Karpas-422 (cell line): ENCODE data around the gene PCARE. TPM values are rescaled to one million over a fixed set of nuclear protein-coding genes. Genes with fewer than 3 reads are reported as not detected.
"Not testable (repeated sequence)": the region's sequence is repeated elsewhere in the genome, so short reads cannot be mapped to it uniquely, and the experiment has no call there.

Source experiments
- DNase-seq: peaks from one replicate; pipeline ENCODE4 v3.0.0-alpha.2; 2015
- H2AFZ ChIP-seq: fragments of 200-600 bp; sonication (generic); 2 replicates; pipeline ENCODE4 v1.6.1; 2014; ENCODE audit warnings: antibody characterized with exemption, low read length, mixed read lengths
- H3K27ac ChIP-seq: fragments of 200-600 bp; sonication (generic); 2 replicates; pipeline ENCODE4 v1.5.1; 2014; ENCODE audit warnings: mild to moderate bottlenecking, low read length, moderate library complexity
- H3K27me3 ChIP-seq: fragments of 200-600 bp; sonication (generic); 2 replicates; pipeline ENCODE4 v1.6.1; 2014; ENCODE audit warnings: low read length, mixed read lengths
- H3K36me3 ChIP-seq: fragments of 200-600 bp; sonication (generic); 2 replicates; pipeline ENCODE4 v1.6.1; 2014; ENCODE audit warnings: low read length, mixed read lengths; ENCODE audit not compliant: insufficient read depth
- H3K4me1 ChIP-seq: fragments of 200-600 bp; sonication (generic); 2 replicates; pipeline ENCODE4 v1.6.1; 2014; ENCODE audit warnings: mild to moderate bottlenecking, low read length, mixed read lengths
- H3K4me2 ChIP-seq: fragments of 200-600 bp; sonication (generic); 2 replicates; pipeline ENCODE4 v1.6.1; 2014; ENCODE audit warnings: low read length, low read depth, mild to moderate bottlenecking; ENCODE audit not compliant: poor library complexity, severe bottlenecking
- H3K4me3 ChIP-seq: fragments of 200-600 bp; sonication (generic); 2 replicates; pipeline ENCODE4 v1.5.1; 2014; ENCODE audit warnings: mild to moderate bottlenecking, antibody characterized with exemption, low read length, mixed read lengths
- H3K79me2 ChIP-seq: fragments of 200-600 bp; sonication (generic); 2 replicates; pipeline ENCODE4 v1.6.1; 2014; ENCODE audit warnings: mild to moderate bottlenecking, low read length, mixed read lengths
- H3K9ac ChIP-seq: fragments of 200-600 bp; sonication (generic); 2 replicates; pipeline ENCODE4 v1.6.0; 2014; ENCODE audit warnings: low read length
- H3K9me2 ChIP-seq: fragments of 200-600 bp; sonication (generic), shearing (Covaris generic); replicated peaks from 2 replicates; pipeline ENCODE4 v1.6.0; 2014; ENCODE audit warnings: mild to moderate bottlenecking, low read length, moderate library complexity; ENCODE audit not compliant: insufficient read depth
- H3K9me3 ChIP-seq: fragments of 300-700, 200-600 bp; sonication (generic); 2 replicates; pipeline ENCODE4 v1.6.1; 2014; ENCODE audit warnings: low read length, mixed read lengths
- H4K20me1 ChIP-seq: fragments of 200-600 bp; sonication (generic); 2 replicates; pipeline ENCODE4 v1.6.1; 2014; ENCODE audit warnings: mild to moderate bottlenecking, antibody characterized with exemption, low read length, low read depth; ENCODE audit not compliant: insufficient read depth
- total RNA-seq: library from RNA; depleted of rRNA; stranded (reverse); fragments of >200 nt; shearing (Covaris generic); gene quantifications from 2 replicates; pipeline ENCODE4 v1.2.3, GENCODE V29; 2014; ENCODE audit warnings: low replicate concordance

PCARE gene
- total RNA-seq, 1 experiment from 2014 or later = not detected

- Histone ChIP-seq H2AFZ (no peak overlapping the region), H3K4me3 (no peak overlapping the region), H3K27ac (no peak overlapping the region), H3K9me2 (no peaks in the 10 kb centered on the region), H3K27me3 (no peaks in the 10 kb centered on the region), H3K79me2 (no peaks in the 10 kb centered on the region), H3K9me3 (no peaks in the 10 kb centered on the region), H4K20me1 (no peaks in the 10 kb centered on the region), H3K4me1 (no peaks in the 10 kb centered on the region), H3K9ac (no peak overlapping the region), H3K36me3 (no peaks in the 10 kb centered on the region), H3K4me2 (no peak overlapping the region)
- DNase-seq = no peak
Measured at GRCh38 chr2:29106980-29107388, 32.7 kb upstream of the PCARE start.

DNA sequence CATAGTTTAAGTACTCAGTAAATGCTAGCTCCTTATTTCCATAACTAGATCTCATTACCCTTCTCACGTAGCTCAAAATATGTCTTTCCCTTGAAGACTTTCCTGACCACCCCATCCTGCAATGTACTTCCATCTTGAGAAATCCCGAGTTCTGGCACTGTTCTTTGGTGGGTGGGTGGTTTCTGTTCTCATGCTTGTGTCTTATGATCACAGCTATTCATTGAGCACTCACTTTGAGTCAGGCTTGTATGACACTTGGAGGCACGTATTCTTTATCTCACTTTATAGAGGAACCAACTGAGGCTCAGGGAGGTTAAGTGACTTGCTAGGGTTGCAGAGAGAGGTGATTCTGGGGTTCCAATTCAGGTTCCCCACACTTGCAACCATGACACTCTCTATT is 31.9 kb upstream of the PCARE start:
- no peaks in the 10 kb centered on the region for H3K4me1 ChIP-seq
- H3K27me3 ChIP-seq = no peaks in the 10 kb centered on the region
- no peak for DNase-seq
- no peak overlapping the region for H3K4me3 ChIP-seq
- no peaks in the 10 kb centered on the region for H4K20me1 ChIP-seq
- no peaks in the 10 kb centered on the region for H3K79me2 ChIP-seq
- H3K9ac ChIP-seq = no peak overlapping the region
- H3K36me3 ChIP-seq = no peaks in the 10 kb centered on the region
- no peak overlapping the region for H3K4me2 ChIP-seq
- no peak overlapping the region for H3K27ac ChIP-seq
- no peak overlapping the region for H2AFZ ChIP-seq
- H3K9me2 ChIP-seq = no peaks in the 10 kb centered on the region
- no peaks in the 10 kb centered on the region for H3K9me3 ChIP-seq

GRCh38 chr2:29105375-29105774 is 31.1 kb upstream of the PCARE start:
- no peak overlapping the region for H2AFZ ChIP-seq
- H4K20me1 ChIP-seq = no peaks in the 10 kb centered on the region
- H3K9me2 ChIP-seq = no peaks in the 10 kb centered on the region
- no peaks in the 10 kb centered on the region for H3K27me3 ChIP-seq
- no peaks in the 10 kb centered on the region for H3K79me2 ChIP-seq
- H3K9ac ChIP-seq = no peak overlapping the region
- DNase-seq = no peak
- no peaks in the 10 kb centered on the region for H3K36me3 ChIP-seq
- H3K9me3 ChIP-seq = no peaks in the 10 kb centered on the region
- H3K4me3 ChIP-seq = no peak overlapping the region
- no peak overlapping the region for H3K4me2 ChIP-seq
- no peak overlapping the region for H3K27ac ChIP-seq
- H3K4me1 ChIP-seq = no peaks in the 10 kb centered on the region

DNA sequence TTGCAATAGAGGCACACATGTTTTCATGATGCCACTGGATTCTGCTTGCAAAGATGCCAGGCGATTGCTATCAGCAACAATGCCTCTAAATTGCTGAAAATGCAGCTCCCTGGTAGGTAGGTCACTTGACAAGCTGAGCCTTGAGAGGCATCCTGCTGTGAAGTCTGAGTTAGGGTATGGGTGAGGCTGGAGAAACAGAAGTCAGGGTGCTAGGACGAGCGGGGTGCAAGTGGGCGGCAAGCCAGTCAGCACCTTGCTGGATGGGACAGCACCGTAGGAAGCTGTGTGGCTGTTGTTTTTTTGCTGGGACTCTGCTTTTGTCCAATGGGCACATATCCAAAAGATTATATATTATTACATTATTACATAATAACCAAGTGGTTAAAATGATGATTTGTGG is 30.4 kb upstream of the PCARE start:
- H3K27me3 ChIP-seq = no peaks in the 10 kb centered on the region
- no peak overlapping the region for H3K4me2 ChIP-seq
- no peak overlapping the region for H3K4me3 ChIP-seq
- no peaks in the 10 kb centered on the region for H3K36me3 ChIP-seq
- DNase-seq = no peak
- no peaks in the 10 kb centered on the region for H3K9me2 ChIP-seq
- H4K20me1 ChIP-seq = no peaks in the 10 kb centered on the region
- no peaks in the 10 kb centered on the region for H3K9me3 ChIP-seq
- H2AFZ ChIP-seq = no peak overlapping the region
- H3K4me1 ChIP-seq = no peaks in the 10 kb centered on the region
- H3K79me2 ChIP-seq = no peaks in the 10 kb centered on the region
- no peak overlapping the region for H3K9ac ChIP-seq
- no peak overlapping the region for H3K27ac ChIP-seq

DNA sequence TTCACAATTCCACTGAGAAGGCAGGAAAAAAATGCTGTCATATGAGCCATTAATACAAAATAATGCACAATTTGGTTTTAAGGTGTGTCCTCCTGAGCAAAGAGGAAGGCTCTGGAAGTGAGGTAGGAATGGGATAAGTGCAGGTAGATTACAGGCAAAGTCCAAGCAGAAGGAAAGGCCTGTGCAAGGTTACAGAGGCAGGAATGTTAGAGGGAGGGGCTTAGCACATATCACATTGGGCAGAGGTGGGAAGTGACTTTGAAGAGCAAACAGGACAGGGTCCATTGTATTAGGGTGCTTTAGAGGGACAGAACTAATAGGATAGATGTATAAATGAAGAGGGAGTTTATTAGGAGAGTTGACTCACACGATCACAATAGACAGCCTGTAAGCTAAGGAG is 26.2 kb upstream of the PCARE start:
- no peaks in the 10 kb centered on the region for H3K4me1 ChIP-seq
- H3K9me2 ChIP-seq = no peaks in the 10 kb centered on the region
- no peaks in the 10 kb centered on the region for H3K9me3 ChIP-seq
- no peak overlapping the region for H3K27ac ChIP-seq
- no peaks in the 10 kb centered on the region for H4K20me1 ChIP-seq
- H3K36me3 ChIP-seq = no peaks in the 10 kb centered on the region
- no peak overlapping the region for H3K4me3 ChIP-seq
- H3K4me2 ChIP-seq = no peak overlapping the region
- H2AFZ ChIP-seq = no peak overlapping the region
- no peak for DNase-seq
- H3K79me2 ChIP-seq = no peaks in the 10 kb centered on the region
- H3K27me3 ChIP-seq = no peaks in the 10 kb centered on the region
- no peak overlapping the region for H3K9ac ChIP-seq

- H3K4me3 ChIP-seq = no peak overlapping the region
- no peaks in the 10 kb centered on the region for H3K36me3 ChIP-seq
- no peaks in the 10 kb centered on the region for H3K79me2 ChIP-seq
- no peak overlapping the region for H3K27ac ChIP-seq
- H3K9me3 ChIP-seq = no peaks in the 10 kb centered on the region
- no peak for DNase-seq
- H3K4me1 ChIP-seq = no peaks in the 10 kb centered on the region
- no peak overlapping the region for H3K9ac ChIP-seq
- no peaks in the 10 kb centered on the region for H4K20me1 ChIP-seq
- no peak overlapping the region for H3K4me2 ChIP-seq
- H2AFZ ChIP-seq = no peak overlapping the region
- H3K9me2 ChIP-seq = no peaks in the 10 kb centered on the region
- H3K27me3 ChIP-seq = no peaks in the 10 kb centered on the region
Measured at GRCh38 chr2:29097569-29097968, 23.2 kb upstream of the PCARE start.

GRCh38 chr2:29096969-29097368 is 22.6 kb upstream of the PCARE start:
- no peaks in the 10 kb centered on the region for H3K36me3 ChIP-seq
- no peaks in the 10 kb centered on the region for H3K9me2 ChIP-seq

GRCh38 chr2:29090311-29090710 is 16.0 kb upstream of the PCARE start:
- not testable (repeated sequence) for H3K9me3 ChIP-seq, H4K20me1 ChIP-seq, H3K9me2 ChIP-seq, H3K36me3 ChIP-seq, H2AFZ ChIP-seq, H3K4me3 ChIP-seq, H3K4me1 ChIP-seq, H3K79me2 ChIP-seq, H3K27ac ChIP-seq, H3K27me3 ChIP-seq, H3K4me2 ChIP-seq, H3K9ac ChIP-seq, DNase-seq

More at GRCh38 chr2:29096969-29097368, 22.6 kb upstream of the PCARE start:
- no peak overlapping the region for H3K4me2 ChIP-seq
- no peak overlapping the region for H3K4me3 ChIP-seq
- H3K4me1 ChIP-seq = no peaks in the 10 kb centered on the region
- no peak overlapping the region for H2AFZ ChIP-seq
- no peak overlapping the region for H3K27ac ChIP-seq
- no peak overlapping the region for H3K9ac ChIP-seq
- no peaks in the 10 kb centered on the region for H4K20me1 ChIP-seq
- H3K79me2 ChIP-seq = no peaks in the 10 kb centered on the region
- DNase-seq = no peak
- H3K9me3 ChIP-seq = no peaks in the 10 kb centered on the region
- H3K27me3 ChIP-seq = no peaks in the 10 kb centered on the region

DNA sequence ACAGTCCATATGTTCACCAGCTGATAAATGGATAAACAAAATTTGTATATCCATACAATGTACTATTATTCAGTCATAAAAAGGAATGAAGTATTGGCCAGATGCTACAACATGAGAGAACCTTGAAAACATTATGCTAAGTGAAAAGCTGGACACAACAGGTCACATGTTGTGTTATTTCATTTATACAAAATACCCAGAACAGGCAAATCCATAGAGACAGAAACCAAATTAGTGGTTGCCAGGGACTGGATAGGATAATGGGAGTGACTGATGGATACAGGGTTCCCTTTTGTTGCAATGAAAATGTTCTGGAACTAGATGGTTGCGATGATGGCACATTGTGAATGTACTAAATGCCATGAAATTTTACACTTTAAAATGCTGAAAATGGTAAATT is 10.2 kb upstream of the PCARE start:
- Histone ChIP-seq H3K9me3 (no peaks in the 10 kb centered on the region), H3K9ac (no peak overlapping the region), H3K9me2 (no peaks in the 10 kb centered on the region)

More for the DNA sequence above, 10.2 kb upstream of the PCARE start:
- Histone ChIP-seq H3K36me3 (no peaks in the 10 kb centered on the region), H4K20me1 (no peaks in the 10 kb centered on the region), H3K4me3 (no peak overlapping the region), H3K4me1 (no peaks in the 10 kb centered on the region), H3K27ac (no peak overlapping the region), H3K4me2 (no peak overlapping the region), H3K79me2 (no peaks in the 10 kb centered on the region), H2AFZ (no peak overlapping the region), H3K27me3 (no peaks in the 10 kb centered on the region)
- DNase-seq = no peak
